CD4-positive, alpha-beta memory T cell (primary cell): ENCODE results near the gene OR10G3. TPM values are rescaled to one million over a fixed set of nuclear protein-coding genes. Genes with fewer than 3 reads are reported as not detected.
A peak's percentile ranks its signal among the peaks of the same experiment; 100 is the strongest.

ENCODE experiments used
- CTCF ChIA-PET: fragments of 350-600 bp; sonication (Branson Sonifier 250); formaldehyde crosslinking; loops from one replicate; lab custom pipeline; 2021; ENCODE audit warnings: inconsistent platforms; ENCODE audit not compliant: partially characterized antibody; lab: Charles Lee
- POLR2A ChIA-PET: fragments of 350-600 bp; sonication (Branson Sonifier 250); formaldehyde crosslinking; loops from one replicate; lab custom pipeline; 2021; ENCODE audit not compliant: partially characterized antibody; lab: Charles Lee
- DNase-seq, 5 donors: peaks; one replicate each; pipeline versions ENCODE4 v3.0.0 to v3.0.0-alpha.2; 2020 to 2022; ENCODE audit warnings: mixed read lengths in 1 of 5
- H3K27ac ChIP-seq: one replicate; pipeline ENCODE4 v1.7.0; 2013; ENCODE audit warnings: low read depth, low read length
- H3K27me3 ChIP-seq: 2 replicates; pipeline ENCODE4 v1.7.0; 2013; ENCODE audit warnings: mild to moderate bottlenecking, low read length, moderate library complexity; ENCODE audit not compliant: insufficient read depth
- H3K36me3 ChIP-seq: 2 replicates; pipeline ENCODE4 v1.7.0; 2013; ENCODE audit warnings: mild to moderate bottlenecking, low read length, moderate library complexity; ENCODE audit not compliant: insufficient read depth
- H3K4me1 ChIP-seq: 2 replicates; pipeline ENCODE4 v1.7.0; 2013; ENCODE audit warnings: mild to moderate bottlenecking, low read length, moderate library complexity; ENCODE audit not compliant: insufficient read depth
- H3K4me3 ChIP-seq, 2 donors: one replicate each; pipeline ENCODE4 v1.7.0; 2013; ENCODE audit warnings: low read length in 2 of 2, mild to moderate bottlenecking in 1 of 2
- H3K9me3 ChIP-seq, 2 donors: one replicate each; pipeline ENCODE4 v1.7.0; 2013; ENCODE audit warnings: low read length in 2 of 2, control low read depth in 1 of 2; ENCODE audit not compliant: control insufficient read depth in 1 of 2
- H3K27ac Mint-ChIP-seq, 7 donors: one replicate each; pipeline ENCODE4 v1.8.0; 2020 to 2021; ENCODE audit warnings: mixed read lengths in 7 of 7, mild to moderate bottlenecking in 6 of 7, inconsistent platforms in 3 of 7, moderate library complexity in 3 of 7
- H3K27me3 Mint-ChIP-seq, 2 donors: one replicate each; pipeline ENCODE4 v1.8.0; 2020 to 2021; ENCODE audit warnings: mixed read lengths in 2 of 2
- H3K36me3 Mint-ChIP-seq, 2 donors: one replicate each; pipeline ENCODE4 v1.8.0; 2020 to 2021; ENCODE audit warnings: mixed read lengths in 2 of 2, inconsistent platforms in 1 of 2, mild to moderate bottlenecking in 1 of 2
- H3K4me1 Mint-ChIP-seq, 4 donors: one replicate each; pipeline ENCODE4 v1.8.0; 2020 to 2021; ENCODE audit warnings: mixed read lengths in 4 of 4, mild to moderate bottlenecking in 1 of 4
- H3K4me3 Mint-ChIP-seq, 8 donors: one replicate each; pipeline ENCODE4 v1.8.0; 2020 to 2021; ENCODE audit warnings: mixed read lengths in 8 of 8, mild to moderate bottlenecking in 7 of 8, moderate library complexity in 6 of 8, inconsistent platforms in 3 of 8
- H3K9me3 Mint-ChIP-seq, 8 donors: one replicate each; pipeline ENCODE4 v1.8.0; 2020 to 2021; ENCODE audit warnings: mixed read lengths in 8 of 8, mild to moderate bottlenecking in 5 of 8, inconsistent platforms in 3 of 8, moderate library complexity in 1 of 8
- intact Hi-C: fragments of 100-400 bp; cut with micrococcal nuclease; formaldehyde crosslinking; loops from one replicate; pipeline ENCODE4 v1.15.1; 2023
- polyA plus RNA-seq, 2 donors: library from polyadenylated mRNA; unstranded; fragments of 300-500 nt; fragmentation: Illumina TruSeq; gene quantifications; one replicate each; pipeline ENCODE4 v1.2.3, GENCODE V29; 2021
- total RNA-seq, 2 experiments: library from RNA; stranded (reverse); gene quantifications; one replicate each; pipeline ENCODE4 v1.2.3, GENCODE V29; 2021

The OR10G3 gene
- total and polyA plus RNA-seq, 4 experiments from 2014 or later, result not detected

DNA sequence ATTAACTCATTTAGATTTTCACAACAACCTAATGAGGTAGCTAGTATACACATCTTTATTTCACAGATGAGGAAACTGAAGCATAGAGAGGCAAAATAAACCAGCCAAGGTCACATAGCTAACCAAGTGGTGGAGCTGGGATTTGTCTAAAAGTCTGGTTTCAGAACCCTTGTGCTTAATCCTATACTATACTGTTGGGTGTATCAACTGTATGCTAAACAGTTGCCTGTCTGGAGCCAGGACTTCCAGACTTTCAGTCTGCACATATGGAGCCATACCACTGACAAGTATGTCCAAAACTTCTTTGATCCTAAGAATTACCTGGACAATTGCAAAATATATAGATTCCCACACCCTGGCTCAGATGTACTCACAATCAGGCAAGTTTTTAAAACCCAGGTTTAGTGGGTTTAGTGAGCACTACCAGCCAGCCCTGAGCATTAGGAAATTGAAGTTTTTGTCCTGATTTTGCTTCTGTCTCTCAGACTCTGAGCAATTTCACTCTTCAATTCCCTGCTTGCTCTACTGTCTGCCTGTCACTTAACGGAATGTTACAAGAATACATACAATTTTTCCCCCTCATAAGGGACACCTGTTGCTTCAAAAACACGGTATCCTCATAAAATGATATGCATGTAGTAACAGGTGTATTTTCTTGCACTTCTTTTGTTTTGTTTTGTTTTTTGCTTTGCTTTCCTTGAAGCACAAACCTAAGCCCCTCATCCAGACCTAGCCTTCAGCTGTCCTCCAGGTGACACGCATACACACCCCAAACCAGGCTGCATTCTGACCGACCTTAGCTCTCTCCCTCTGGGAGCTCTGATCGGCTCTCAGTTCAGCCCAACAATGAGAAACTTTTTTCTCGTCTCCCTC is 44.1 kb downstream of the OR10G3 start:
- H3K4me3 ChIP-seq, result no peak overlapping the region
- H3K27me3 ChIP-seq, result peaks cover 14% of the 10 kb centered on the region
- no peak overlapping the region for H3K27ac ChIP-seq
- no peaks in the 10 kb centered on the region for H3K9me3 ChIP-seq
- no peaks in the 10 kb centered on the region for H3K36me3 ChIP-seq
- Mint-ChIP-seq H3K36me3 (no peaks in the 10 kb centered on the region), H3K9me3 (peaks cover 0 to 4% (median 0%) of the 10 kb centered on the region in 8 donors), H3K4me3 (no peak overlapping the region), H3K27ac (no peak overlapping the region), H3K4me1 (peaks cover 5 to 13% (median 6%) of the 10 kb centered on the region in 4 donors), H3K27me3 (peaks cover 35 to 41% of the 10 kb centered on the region in 2 donors)
- ChIA-PET CTCF (interaction anchor here (0.6 to 2.8 kb wide), 4 partner anchors 10 to 37 kb away, joined by 3 to 11 read pairs (median 3); partner anchors contain the start of gene SALL2), POLR2A (no interaction called here)
- intact Hi-C loops, result no loop called here
- DNase-seq, result no peak
- H3K4me1 ChIP-seq, result no peaks in the 10 kb centered on the region

DNA sequence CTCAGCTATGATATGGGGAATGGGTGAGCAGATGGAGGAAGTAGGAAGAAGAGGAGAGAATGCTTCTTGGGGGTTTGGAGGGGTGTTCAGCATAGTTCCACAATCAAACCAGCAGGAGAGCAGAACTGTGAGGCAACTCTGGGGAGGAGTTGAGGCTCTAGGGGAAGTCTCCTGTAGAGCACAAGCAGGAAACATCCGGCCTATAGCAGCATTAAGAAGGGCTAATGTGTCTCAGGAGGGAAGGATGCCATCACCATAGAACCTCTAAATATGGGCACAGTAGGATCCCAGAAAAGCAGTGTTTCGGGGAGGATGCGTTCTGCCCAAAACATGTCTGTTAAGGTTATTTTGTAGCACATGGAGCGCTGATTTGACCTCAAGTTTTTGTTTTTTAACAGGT is 45.3 kb downstream of the OR10G3 start:
- H3K36me3 Mint-ChIP-seq, result no peaks in the 10 kb centered on the region
- no peak for DNase-seq
- H3K4me1 Mint-ChIP-seq, result peaks cover 5 to 13% (median 6%) of the 10 kb centered on the region in 4 donors
- peak overlapping the region in 1 of 7 donors; percentile 3 for H3K27ac Mint-ChIP-seq
- intact Hi-C loops, result no loop called here
- POLR2A ChIA-PET, result no interaction called here
- Histone ChIP-seq H3K36me3 (no peaks in the 10 kb centered on the region), H3K27me3 (peaks cover 14% of the 10 kb centered on the region), H3K27ac (no peak overlapping the region), H3K9me3 (no peaks in the 10 kb centered on the region), H3K4me1 (no peaks in the 10 kb centered on the region), H3K4me3 (no peak overlapping the region)
- no peak overlapping the region for H3K4me3 Mint-ChIP-seq
- H3K9me3 Mint-ChIP-seq, result peaks cover 0 to 4% (median 0%) of the 10 kb centered on the region in 8 donors
- peaks cover 33 to 39% of the 10 kb centered on the region in 2 donors for H3K27me3 Mint-ChIP-seq
- CTCF ChIA-PET, result interaction anchor here (0.7 to 2.8 kb wide), 3 partner anchors 11 to 36 kb away, joined by 3 to 11 read pairs (median 3); no protein-coding TSS in a partner anchor

DNA sequence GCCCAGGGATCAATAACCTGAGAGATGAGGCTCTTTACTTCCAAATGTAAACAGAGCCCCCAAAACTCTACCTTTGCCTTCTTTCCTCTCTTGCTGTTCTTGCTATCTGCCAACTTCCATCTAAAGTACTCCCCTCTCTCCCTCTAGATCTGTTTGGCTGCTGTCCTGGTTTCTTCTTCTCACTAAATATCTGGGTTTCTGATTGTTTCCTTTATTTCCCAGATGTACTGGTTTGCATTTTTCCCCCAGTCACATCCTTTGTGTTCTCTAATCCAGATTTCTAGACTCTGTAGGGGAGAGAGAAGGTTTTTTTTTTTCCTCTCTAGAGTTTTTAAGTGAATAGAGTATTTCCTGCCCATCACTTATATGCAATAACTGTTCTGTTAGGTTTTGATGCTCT is 46.6 kb downstream of the OR10G3 start:
- ChIA-PET CTCF (interaction anchor here (2.8 kb wide), 1 partner anchor 35 kb away, joined by 11 read pairs; no protein-coding TSS in a partner anchor), POLR2A (no interaction called here)
- peaks cover 24 to 27% of the 10 kb centered on the region in 2 donors for H3K27me3 Mint-ChIP-seq
- no peak overlapping the region for H3K4me3 ChIP-seq
- H3K4me1 Mint-ChIP-seq, result peaks cover 5 to 13% (median 6%) of the 10 kb centered on the region in 4 donors
- no peak for DNase-seq
- H3K9me3 ChIP-seq, result no peaks in the 10 kb centered on the region
- H3K27me3 ChIP-seq, result peaks cover 8% of the 10 kb centered on the region
- H3K36me3 ChIP-seq, result no peaks in the 10 kb centered on the region
- intact Hi-C loops, result no loop called here
- H3K27ac ChIP-seq, result no peak overlapping the region
- H3K4me3 Mint-ChIP-seq, result no peak overlapping the region
- H3K27ac Mint-ChIP-seq, result no peak overlapping the region
- no peaks in the 10 kb centered on the region for H3K36me3 Mint-ChIP-seq
- H3K9me3 Mint-ChIP-seq, result peaks cover 0 to 4% (median 0%) of the 10 kb centered on the region in 8 donors
- H3K4me1 ChIP-seq, result no peaks in the 10 kb centered on the region

DNA sequence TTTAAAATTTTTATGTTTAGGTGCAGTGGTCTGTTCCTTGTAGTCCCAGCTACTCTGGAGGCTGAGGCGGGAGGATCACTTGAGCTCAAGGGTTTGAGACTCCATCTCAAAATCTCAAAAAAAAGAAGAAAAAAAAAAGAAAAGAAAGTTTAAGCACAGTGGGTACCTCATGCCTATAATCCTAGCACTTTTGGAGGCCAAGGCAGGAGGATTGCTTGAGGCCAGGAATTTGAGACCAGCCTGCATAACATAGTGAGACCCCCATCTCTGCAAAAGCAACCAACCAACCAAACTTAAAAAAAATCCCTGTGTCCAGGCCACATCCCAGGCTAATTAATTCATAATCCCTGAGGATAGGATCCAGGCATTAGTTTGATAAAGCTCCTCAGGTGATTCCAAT is 50.4 kb downstream of the OR10G3 start:
- no peak overlapping the region for H3K27ac Mint-ChIP-seq
- no peaks in the 10 kb centered on the region for H3K36me3 Mint-ChIP-seq
- no peak overlapping the region for H3K4me3 ChIP-seq
- ChIA-PET CTCF (interaction anchor here (1.0 to 3.2 kb wide), 4 partner anchors 16 to 34 kb away, joined by 3 to 13 read pairs (median 3); partner anchors contain the start of gene METTL3), POLR2A (no interaction called here)
- peaks cover 3% of the 10 kb centered on the region for H3K27me3 ChIP-seq
- H3K4me1 Mint-ChIP-seq, result peaks cover 7 to 19% (median 11%) of the 10 kb centered on the region in 4 donors
- intact Hi-C loops, result no loop called here
- H3K4me3 Mint-ChIP-seq, result no peak overlapping the region
- H3K9me3 ChIP-seq, result no peaks in the 10 kb centered on the region
- H3K4me1 ChIP-seq, result peaks cover 15% of the 10 kb centered on the region
- DNase-seq, result no peak
- no peaks in the 10 kb centered on the region for H3K9me3 Mint-ChIP-seq
- H3K27me3 Mint-ChIP-seq, result peaks cover 5 to 7% of the 10 kb centered on the region in 2 donors
- no peaks in the 10 kb centered on the region for H3K36me3 ChIP-seq
- H3K27ac ChIP-seq, result no peak overlapping the region

DNA sequence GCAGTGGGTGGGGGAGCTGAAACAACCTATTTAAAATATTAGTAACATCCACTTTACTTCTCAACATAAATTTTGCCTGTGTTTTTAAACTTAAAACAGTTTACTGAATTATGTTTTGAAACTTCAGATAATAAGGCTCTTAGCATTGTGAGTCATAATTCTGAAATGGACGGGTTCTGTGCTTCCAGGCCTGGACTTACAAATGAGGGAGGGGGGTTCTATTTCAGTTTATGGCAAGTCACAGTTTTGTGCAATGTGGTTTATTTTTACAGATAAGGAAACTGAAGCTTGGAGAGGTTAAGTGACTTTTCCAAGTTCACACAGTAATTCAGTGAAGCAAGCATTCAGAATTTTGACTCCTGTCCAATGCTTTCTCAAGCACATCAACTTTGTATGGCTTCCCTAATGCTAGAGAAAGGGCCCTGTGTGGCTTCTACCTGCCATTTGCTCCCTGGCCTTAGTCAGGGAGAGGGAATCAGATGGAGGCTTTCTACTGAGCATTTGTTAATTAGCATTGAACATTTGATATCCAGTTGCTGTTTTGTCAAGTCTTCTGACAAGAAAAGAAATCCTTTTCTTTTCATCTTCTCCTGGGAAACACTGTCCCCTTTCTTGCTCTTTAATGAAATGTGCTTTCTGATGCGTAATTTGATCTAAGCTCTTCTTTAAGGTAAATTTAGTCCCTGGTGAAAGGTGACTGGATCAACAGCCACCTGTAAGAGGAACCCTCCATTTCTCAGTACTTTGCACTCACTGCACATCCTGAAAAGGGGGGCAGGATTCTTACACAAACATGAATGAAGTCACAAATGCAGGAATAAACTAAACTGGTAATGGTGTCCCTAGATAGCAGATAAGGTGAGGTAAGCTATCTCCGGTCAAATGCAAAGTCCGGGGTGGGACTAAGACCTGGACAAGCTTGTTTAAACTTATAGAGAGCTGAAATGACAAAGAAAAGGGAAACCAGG is 51.2 kb downstream of the OR10G3 start:
- no peak for DNase-seq
- H3K27me3 ChIP-seq, result peaks cover 3% of the 10 kb centered on the region
- Mint-ChIP-seq H3K4me3 (no peak overlapping the region), H3K9me3 (no peaks in the 10 kb centered on the region), H3K36me3 (no peaks in the 10 kb centered on the region), H3K27me3 (peaks cover 0 to 5% of the 10 kb centered on the region in 2 donors), H3K27ac (peak overlapping the region in 2 of 7 donors; percentile 27 to 78), H3K4me1 (peaks cover 7 to 20% (median 11%) of the 10 kb centered on the region in 4 donors)
- no peaks in the 10 kb centered on the region for H3K9me3 ChIP-seq
- intact Hi-C loops, result no loop called here
- no peak overlapping the region for H3K4me3 ChIP-seq
- H3K36me3 ChIP-seq, result no peaks in the 10 kb centered on the region
- ChIA-PET CTCF (interaction anchor here (1.3 to 4.9 kb wide), 4 partner anchors 17 to 30 kb away, joined by 3 to 24 read pairs (median 14); partner anchors contain the start of gene METTL3), POLR2A (interaction anchor here (5.2 kb wide), 1 partner anchor 17 kb away, joined by 55 read pairs; the partner anchor contains the start of gene METTL3)
- H3K4me1 ChIP-seq, result peaks cover 15% of the 10 kb centered on the region
- no peak overlapping the region for H3K27ac ChIP-seq

DNA sequence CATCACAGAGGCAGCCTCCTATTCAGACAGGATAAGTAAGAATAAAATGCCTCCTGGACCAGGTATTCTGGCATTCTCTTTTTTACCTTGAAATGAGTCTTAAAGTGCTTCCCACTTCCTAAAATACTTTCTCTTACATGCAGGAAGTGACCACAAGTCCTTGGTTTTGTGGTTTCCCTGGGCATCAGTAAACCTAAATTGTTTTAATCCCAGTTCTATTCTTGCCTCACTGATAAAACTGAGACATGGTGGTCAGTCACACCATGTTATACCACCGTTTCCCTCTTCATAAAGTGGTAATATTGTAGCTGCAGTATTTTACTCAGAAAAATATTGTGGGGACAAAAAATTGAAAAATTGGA is 52.6 kb downstream of the OR10G3 start:
- Mint-ChIP-seq H3K27me3 (peaks cover 0 to 3% of the 10 kb centered on the region in 2 donors), H3K4me1 (peaks cover 7 to 20% (median 11%) of the 10 kb centered on the region in 4 donors), H3K27ac (peak overlapping the region in 4 of 7 donors; percentile 13 to 70 (median 63)), H3K36me3 (no peaks in the 10 kb centered on the region), H3K9me3 (no peaks in the 10 kb centered on the region), H3K4me3 (peak overlapping the region; percentile 66 to 90 (median 84))
- Histone ChIP-seq H3K9me3 (no peaks in the 10 kb centered on the region), H3K4me1 (peaks cover 15% of the 10 kb centered on the region), H3K4me3 (no peak overlapping the region), H3K27me3 (no peaks in the 10 kb centered on the region), H3K36me3 (no peaks in the 10 kb centered on the region), H3K27ac (no peak overlapping the region)
- no peak for DNase-seq
- intact Hi-C loops, result no loop called here
- ChIA-PET CTCF (interaction anchor here (2.9 to 4.9 kb wide), 2 partner anchors 15 to 29 kb away, joined by 15 to 24 read pairs; partner anchors contain the start of gene METTL3), POLR2A (interaction anchor here (2.2 to 5.2 kb wide), 2 partner anchors 16 to 90 kb away, joined by 11 to 55 read pairs; partner anchors contain the start of gene METTL3)
